Stimulated activated CD8-positive, alpha-beta memory T cell treated with anti-CD3 and anti-CD28 coated beads, Interleukin-4, amount 100 ng/mL, for 48 hours (primary cell): ENCODE results near the gene CDC27.
"Not testable (repeated sequence)": the region's sequence is repeated elsewhere in the genome, so short reads cannot be mapped to it uniquely, and the experiment has no call there.

Source experiments
- DNase-seq: peaks from one replicate; pipeline ENCODE4 v3.0.0-alpha.2; 2020

Gene CDC27

GRCh38 chr17:47219621-47220475 is 30.8 kb upstream of the CDC27 start:
- DNase-seq = no peak

GRCh38 chr17:47218896-47219430 is 29.9 kb upstream of the CDC27 start:
- DNase-seq = no peak

GRCh38 chr17:47217279-47217678 is 28.2 kb upstream of the CDC27 start:
- not testable (repeated sequence) for DNase-seq

- not testable (repeated sequence) for DNase-seq
These were observed 27.7 kb upstream of the CDC27 start for GRCh38 chr17:47216821-47217220.

- no peak for DNase-seq
These were observed 25.8 kb upstream of the CDC27 start for GRCh38 chr17:47214931-47215330.

- no peak for DNase-seq
These were observed 24.4 kb upstream of the CDC27 start for GRCh38 chr17:47213540-47213939.

- no peak for DNase-seq
These were observed 23.4 kb upstream of the CDC27 start for GRCh38 chr17:47212458-47212857.

GRCh38 chr17:47210779-47211178 is 21.7 kb upstream of the CDC27 start:
- DNase-seq = no peak

GRCh38 chr17:47210105-47210504 is 21.0 kb upstream of the CDC27 start:
- no peak for DNase-seq

- no peak for DNase-seq
These were observed 20.4 kb upstream of the CDC27 start for GRCh38 chr17:47209499-47209898.

- DNase-seq = no peak
These were observed 19.8 kb upstream of the CDC27 start, which contains the start of gene MYL4 for GRCh38 chr17:47208744-47209488. MYL4 (plus strand) TSS chr17:47209348; CDS start chr17:47209423, 75 bp downstream.

GRCh38 chr17:47207143-47208067 is 18.3 kb upstream of the CDC27 start:
- no peak for DNase-seq

GRCh38 chr17:47205419-47205963 is 16.4 kb upstream of the CDC27 start:
- DNase-seq = peak; percentile 66

GRCh38 chr17:47204722-47205418 is 15.8 kb upstream of the CDC27 start:
- peak; percentile 41 for DNase-seq

- DNase-seq = peak; percentile 73
These were observed 15.1 kb upstream of the CDC27 start for GRCh38 chr17:47203984-47204721.

- DNase-seq = no peak
These were observed 12.1 kb upstream of the CDC27 start for GRCh38 chr17:47201166-47201565.

GRCh38 chr17:47200325-47200664 is 11.2 kb upstream of the CDC27 start:
- DNase-seq = no peak

GRCh38 chr17:47199627-47200324 is 10.7 kb upstream of the CDC27 start:
- no peak for DNase-seq

- no peak for DNase-seq
These were observed 8.7 kb upstream of the CDC27 start for GRCh38 chr17:47197821-47198220.

- DNase-seq = no peak
These were observed 4.9 kb upstream of the CDC27 start for GRCh38 chr17:47193931-47194511.
